Measurements from ENCODE around the gene TRIP11. TPM values are rescaled to one million over a fixed set of nuclear protein-coding genes. Genes with fewer than 3 reads are reported as not detected.

The TRIP11 gene
- total RNA-seq, 2 donors from 2014 or later, result 39.0 to 40.8 TPM

GRCh38 chr14:91945751-91946621, 93.9 kb downstream of the TRIP11 start:
- Mint-ChIP-seq H3K4me3 (peak overlapping the region; percentile 64), H3K4me1 (peaks cover 9% of the 10 kb centered on the region), H3K36me3 (ENCODE audit: low read depth) (no peaks in the 10 kb centered on the region), H3K9me3 (no peaks in the 10 kb centered on the region), H3K27ac (no peak overlapping the region), H3K27me3 (ENCODE audit: insufficient read depth) (peaks cover 38% of the 10 kb centered on the region)
- no peak overlapping the region for H3K27ac ChIP-seq (ENCODE audit: low read depth, low read length)
- no peaks in the 10 kb centered on the region for H3K9me3 ChIP-seq (ENCODE audit: control insufficient read depth, low read length)
- no peak for DNase-seq
- no peak for TF ChIP-seq CTCF (conservative IDR thresholded peaks at IDR 0.05)
- no peaks in the 10 kb centered on the region for H3K36me3 ChIP-seq (ENCODE audit: control insufficient read depth, insufficient read depth, low read length)
- H3K4me3 ChIP-seq (ENCODE audit: low read length), result peak overlapping the region; percentile 77
- 82 to 97% methylated on average over 4 to 10 of the region's 10 CpGs for WGBS, 2 experiments (ENCODE audit: insufficient coverage in 1 of 2, insufficient read length in 1 of 2)
- H3K4me1 ChIP-seq (ENCODE audit: control insufficient read depth, insufficient read depth, low read length), result no peaks in the 10 kb centered on the region
- H3K9ac ChIP-seq (ENCODE audit: extremely low read depth, low read length, poor library complexity, severe bottlenecking), result no peak overlapping the region
- peaks cover 29% of the 10 kb centered on the region for H3K27me3 ChIP-seq (ENCODE audit: control insufficient read depth, insufficient read depth, low read length, poor library complexity, severe bottlenecking)

- Mint-ChIP-seq H3K36me3 (ENCODE audit: low read depth) (peaks cover 5% of the 10 kb centered on the region), H3K27me3 (ENCODE audit: insufficient read depth) (peaks cover 24% of the 10 kb centered on the region), H3K4me1 (peaks cover 6% of the 10 kb centered on the region), H3K9me3 (no peaks in the 10 kb centered on the region), H3K4me3 (no peak overlapping the region), H3K27ac (no peak overlapping the region)
- peaks cover 20% of the 10 kb centered on the region for H3K27me3 ChIP-seq (ENCODE audit: control insufficient read depth, insufficient read depth, low read length, poor library complexity, severe bottlenecking)
- no peaks in the 10 kb centered on the region for H3K36me3 ChIP-seq (ENCODE audit: control insufficient read depth, insufficient read depth, low read length)
- no peaks in the 10 kb centered on the region for H3K9me3 ChIP-seq (ENCODE audit: control insufficient read depth, low read length)
- DNase-seq, result no peak
- no peak overlapping the region for H3K9ac ChIP-seq (ENCODE audit: extremely low read depth, low read length, poor library complexity, severe bottlenecking)
- no peak for TF ChIP-seq CTCF (conservative IDR thresholded peaks at IDR 0.05)
- no peak overlapping the region for H3K4me3 ChIP-seq (ENCODE audit: low read length)
- WGBS, 2 experiments (ENCODE audit: insufficient coverage in 1 of 2, insufficient read length in 1 of 2), result 95% methylated on average over 9 of the region's 9 CpGs; no CpG with 5 or more reads in 1 of the 2 experiments
- no peak overlapping the region for H3K27ac ChIP-seq (ENCODE audit: low read depth, low read length)
- H3K4me1 ChIP-seq (ENCODE audit: control insufficient read depth, insufficient read depth, low read length), result no peaks in the 10 kb centered on the region
These were observed 96.9 kb downstream of the TRIP11 start for GRCh38 chr14:91942946-91943345.

GRCh38 chr14:91942128-91942527, 97.7 kb downstream of the TRIP11 start:
- H3K9me3 ChIP-seq (ENCODE audit: control insufficient read depth, low read length), result no peaks in the 10 kb centered on the region
- no peak overlapping the region for H3K9ac ChIP-seq (ENCODE audit: extremely low read depth, low read length, poor library complexity, severe bottlenecking)
- H3K27me3 ChIP-seq (ENCODE audit: control insufficient read depth, insufficient read depth, low read length, poor library complexity, severe bottlenecking), result peaks cover 16% of the 10 kb centered on the region
- Mint-ChIP-seq H3K27ac (no peak overlapping the region), H3K4me3 (no peak overlapping the region), H3K36me3 (ENCODE audit: low read depth) (peaks cover 5% of the 10 kb centered on the region), H3K27me3 (ENCODE audit: insufficient read depth) (peaks cover 21% of the 10 kb centered on the region), H3K4me1 (peaks cover 5% of the 10 kb centered on the region), H3K9me3 (no peaks in the 10 kb centered on the region)
- TF ChIP-seq CTCF (conservative IDR thresholded peaks at IDR 0.05), result no peak
- H3K36me3 ChIP-seq (ENCODE audit: control insufficient read depth, insufficient read depth, low read length), result no peaks in the 10 kb centered on the region
- no peak overlapping the region for H3K4me3 ChIP-seq (ENCODE audit: low read length)
- H3K4me1 ChIP-seq (ENCODE audit: control insufficient read depth, insufficient read depth, low read length), result no peaks in the 10 kb centered on the region
- DNase-seq, result no peak
- no peak overlapping the region for H3K27ac ChIP-seq (ENCODE audit: low read depth, low read length)
- WGBS, 2 experiments (ENCODE audit: insufficient coverage in 1 of 2, insufficient read length in 1 of 2), result 75% methylated on average over 1 of the region's 1 CpG; no CpG with 5 or more reads in 1 of the 2 experiments

All from endodermal cell (in vitro differentiated cells).